ENCODE measurements around the gene CAPN6.

The CAPN6 gene

DNA sequence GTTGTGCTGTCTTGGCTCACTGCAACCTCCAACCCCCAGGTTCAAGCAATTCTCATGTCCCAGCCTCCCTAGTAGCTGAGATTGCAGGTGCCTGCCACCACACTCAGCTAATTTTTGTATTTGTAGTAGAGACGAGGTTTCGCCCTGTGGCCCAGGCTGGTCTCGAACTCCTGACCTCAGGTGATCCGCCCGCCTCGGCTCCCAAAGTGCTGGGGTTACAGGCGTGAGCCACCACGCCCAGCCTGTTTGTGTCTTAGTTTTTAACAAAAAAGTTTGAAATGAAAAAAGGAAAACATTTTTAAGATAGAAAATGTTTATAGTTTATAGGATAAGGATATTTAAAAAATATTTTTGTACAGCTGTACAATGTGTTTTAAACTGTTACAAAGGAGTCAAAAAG, 62.4 kb downstream of the CAPN6 start:
- in situ Hi-C loops (cut with MboI; ENCODE audit: low sequenced_read_pairs) = no loop called here

DNA sequence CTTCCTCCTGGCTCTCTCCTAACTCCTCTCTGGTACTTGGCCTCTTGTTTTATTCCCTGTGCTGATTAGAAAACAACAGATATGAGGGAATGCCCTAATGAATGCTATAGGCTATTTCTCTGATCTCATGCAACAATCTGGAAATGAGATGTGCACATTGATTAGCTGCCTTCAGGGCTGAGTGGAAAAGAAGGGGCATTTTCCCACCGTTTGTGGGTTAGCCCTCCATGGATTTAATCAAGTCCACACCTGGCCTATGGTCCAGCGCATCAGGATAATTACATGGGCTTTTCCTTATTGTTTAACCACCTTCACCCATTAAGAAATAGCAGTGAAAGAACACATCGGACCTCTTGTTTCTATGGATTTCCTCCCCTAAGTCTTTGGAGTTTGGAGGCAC, 70.0 kb downstream of the CAPN6 start:
- in situ Hi-C loops (cut with MboI; ENCODE audit: low sequenced_read_pairs) = no loop called here

- in situ Hi-C loops (cut with MboI; ENCODE audit: low sequenced_read_pairs) = no loop called here
These were observed 70.8 kb downstream of the CAPN6 start for GRCh38 chrX:111199505-111199904.

Data from HL-60/S4 treated with retinoic acid at 250 ng/mL for 4 days and 3 days (cell line).